CD4-positive, alpha-beta T cell (primary cell): ENCODE data around the gene F7. TPM values are rescaled to one million over a fixed set of nuclear protein-coding genes. Genes with fewer than 3 reads are reported as not detected.

Experiments used
- ATAC-seq: fragments of 200-7000 bp; cut with Tn5 transposase; one replicate; pipeline ENCODE4 v1.10.0; 2022; ENCODE audit warnings: mild to moderate bottlenecking; ENCODE audit not compliant: poor library complexity
- CTCF ChIA-PET: fragments of 350-600 bp; sonication (Branson Sonifier 250); formaldehyde crosslinking; loops from one replicate; lab custom pipeline; 2021; ENCODE audit warnings: antibody characterized with exemption, inconsistent platforms; lab: Charles Lee
- POLR2A ChIA-PET: fragments of 350-600 bp; sonication (Branson Sonifier 250); formaldehyde crosslinking; loops from one replicate; lab custom pipeline; 2021; ENCODE audit warnings: antibody characterized with exemption, inconsistent platforms; lab: Charles Lee
- DNase-seq, 14 experiments: peaks; one replicate each; pipeline ENCODE4 v3.0.0-alpha.2; 2013 to 2020; ENCODE audit warnings: mixed read lengths in 2 of 14
- H3K27ac ChIP-seq, 2 donors: one replicate each; pipeline versions ENCODE4 v1.5.1 to v1.7.0; 2013; ENCODE audit warnings: low read length in 2 of 2, low read depth in 1 of 2, mild to moderate bottlenecking in 1 of 2
- H3K27me3 ChIP-seq, 2 experiments: 1 replicate in 1 of 2; 2 replicates in 1 of 2; pipeline versions ENCODE4 v1.6.1 to v1.7.0; 2013; ENCODE audit warnings: low read length in 2 of 2, control low read depth in 1 of 2, mild to moderate bottlenecking in 1 of 2, moderate library complexity in 1 of 2; ENCODE audit not compliant: insufficient read depth in 2 of 2, control insufficient read depth in 1 of 2
- H3K36me3 ChIP-seq: one replicate; pipeline ENCODE4 v1.6.1; 2013; ENCODE audit warnings: low read length, control low read depth; ENCODE audit not compliant: insufficient read depth
- H3K4me1 ChIP-seq: one replicate; pipeline ENCODE4 v1.6.1; 2013; ENCODE audit warnings: low read length, control low read depth; ENCODE audit not compliant: insufficient read depth
- H3K4me3 ChIP-seq: one replicate; pipeline ENCODE4 v1.5.1; 2013; ENCODE audit warnings: mild to moderate bottlenecking, low read length, moderate library complexity
- H3K9me3 ChIP-seq, 2 experiments: 1 replicate in 1 of 2; 2 replicates in 1 of 2; pipeline versions ENCODE4 v1.6.1 to v1.7.0; 2013; ENCODE audit warnings: low read length in 2 of 2, mild to moderate bottlenecking in 2 of 2, control low read depth in 1 of 2, moderate library complexity in 1 of 2; ENCODE audit not compliant: control insufficient read depth in 1 of 2, insufficient read depth in 1 of 2
- H3K27ac Mint-ChIP-seq: one replicate; pipeline ENCODE4 v1.8.0; 2020; ENCODE audit warnings: mixed read lengths
- H3K27me3 Mint-ChIP-seq: one replicate; pipeline ENCODE4 v1.8.0; 2021; ENCODE audit warnings: mixed read lengths
- H3K36me3 Mint-ChIP-seq: one replicate; pipeline ENCODE4 v1.8.0; 2021; ENCODE audit warnings: low read depth, mixed read lengths
- H3K4me1 Mint-ChIP-seq: one replicate; pipeline ENCODE4 v1.8.0; 2021; ENCODE audit warnings: low read depth, mixed read lengths
- H3K4me3 Mint-ChIP-seq: one replicate; pipeline ENCODE4 v1.8.0; 2020; ENCODE audit warnings: mild to moderate bottlenecking, mixed read lengths
- H3K9me3 Mint-ChIP-seq: one replicate; pipeline ENCODE4 v1.8.0; 2020; ENCODE audit warnings: mixed read lengths
- CTCF ChIP-seq: fragments of 200-600 bp; IDR thresholded peaks from one replicate; pipeline ENCODE4 v1.8.0; 2022; ENCODE audit warnings: antibody characterized with exemption, mild to moderate bottlenecking
- intact Hi-C, 2 experiments: fragments of 100-400 bp; cut with DNase I in 1 of 2; cut with micrococcal nuclease in 1 of 2; formaldehyde crosslinking; loops; one replicate each; pipeline versions ENCODE4 v1.15.1 to v1.9.0; 2023 to 2025; cut with DNase I, micrococcal nuclease
- total RNA-seq, 174 experiments: library from RNA in 2 of 174; stranded (reverse) in 2 of 174; gene quantifications; one replicate each; pipeline ENCODE4 v1.2.3 and lab custom pipeline; 2021 to 2026

F7 gene
- total RNA-seq, 2 experiments from 2014 or later, result not detected

DNA sequence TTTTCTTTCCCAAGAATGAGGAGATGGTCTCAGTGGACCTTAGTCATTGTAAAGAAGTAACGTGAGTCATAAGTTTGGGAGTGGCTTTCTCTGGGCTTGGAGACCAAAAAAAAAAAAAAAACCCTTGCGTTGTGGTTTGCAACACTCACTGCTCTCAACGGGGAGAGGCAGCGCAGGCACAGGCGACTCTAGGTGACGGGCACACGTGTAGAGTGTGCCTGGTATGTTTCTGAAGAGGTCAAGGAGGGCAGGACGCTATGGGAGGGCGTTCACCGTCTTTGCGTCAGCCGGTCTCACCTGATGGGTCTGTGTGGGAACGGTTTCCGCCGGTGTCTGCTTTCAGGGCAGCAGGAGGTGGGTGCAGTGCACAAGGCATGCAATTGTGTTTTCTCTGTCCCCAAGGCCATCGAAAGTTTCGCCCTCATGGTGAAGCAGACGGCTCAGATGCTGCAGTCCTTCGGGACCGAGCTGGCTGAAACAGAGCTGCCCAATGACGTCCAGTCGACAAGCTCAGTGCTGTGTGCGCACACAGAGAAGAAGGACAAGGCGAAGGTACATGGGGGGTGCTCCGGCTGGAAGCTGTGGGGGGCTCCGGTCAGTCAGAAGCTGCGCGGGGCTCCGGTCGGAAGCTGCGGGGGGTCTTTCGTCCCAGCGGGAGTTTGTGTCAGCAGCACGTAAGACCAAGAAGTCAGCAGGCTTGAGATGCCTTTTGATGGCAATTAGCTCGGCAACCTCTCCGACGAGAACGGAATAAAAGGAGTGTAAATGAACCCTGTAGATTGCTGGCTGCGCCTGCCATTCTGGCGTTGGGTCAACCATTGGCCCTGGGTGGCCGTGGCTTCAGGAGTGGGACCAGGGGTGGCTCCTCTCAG is 40.8 kb upstream of the F7 start:
- Histone ChIP-seq H3K27me3 (no peaks in the 10 kb centered on the region), H3K27ac (no peak overlapping the region), H3K4me1 (no peaks in the 10 kb centered on the region), H3K4me3 (no peak overlapping the region), H3K36me3 (no peaks in the 10 kb centered on the region), H3K9me3 (peaks cover 0 to 2% of the 10 kb centered on the region in 2 experiments)
- ChIA-PET CTCF (no interaction called here), POLR2A (no interaction called here)
- Mint-ChIP-seq H3K27ac (no peak overlapping the region), H3K9me3 (no peaks in the 10 kb centered on the region), H3K4me1 (no peaks in the 10 kb centered on the region), H3K27me3 (no peaks in the 10 kb centered on the region), H3K4me3 (no peak overlapping the region), H3K36me3 (peaks cover 8% of the 10 kb centered on the region)
- DNase-seq (no peak), ATAC-seq (no peak)
- intact Hi-C loops, result no loop called here
- TF ChIP-seq CTCF, result no peak

DNA sequence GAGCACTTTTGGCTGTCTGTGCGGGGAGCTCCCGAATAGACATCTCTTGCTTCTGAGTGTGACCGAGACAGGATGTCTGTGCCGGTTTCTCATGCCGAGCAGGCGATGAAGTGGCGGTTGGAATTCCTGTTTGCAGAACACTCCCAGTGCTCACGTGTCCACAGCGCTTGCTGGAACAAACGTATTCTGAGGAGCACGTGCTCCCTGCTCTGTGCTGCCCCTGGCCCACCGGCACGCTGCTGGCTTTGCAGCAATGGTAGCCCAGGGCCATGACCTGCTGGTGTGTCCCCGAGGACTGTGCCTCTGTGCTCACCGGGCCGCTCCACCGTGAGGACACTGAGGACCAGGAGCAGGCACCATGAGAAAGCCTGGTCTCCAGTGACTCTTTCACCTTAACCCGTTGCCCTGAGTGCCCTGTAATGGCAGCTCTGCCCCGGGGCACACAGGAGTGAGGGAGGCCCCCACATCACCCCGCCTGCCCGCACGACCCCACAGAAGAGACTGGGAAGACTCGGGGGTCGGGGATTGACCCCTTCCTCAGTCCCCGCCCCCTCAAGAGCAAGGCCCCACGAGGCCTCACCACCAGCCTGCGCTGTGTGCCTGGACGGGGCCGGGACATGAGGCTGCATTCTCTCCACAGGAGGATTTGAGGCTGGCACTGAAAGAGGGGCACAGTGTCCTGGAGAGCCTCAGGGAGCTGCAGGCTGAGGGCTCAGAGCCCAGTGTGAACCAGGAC is 40.0 kb upstream of the F7 start:
- Mint-ChIP-seq H3K27me3 (no peaks in the 10 kb centered on the region), H3K27ac (no peak overlapping the region), H3K36me3 (peaks cover 12% of the 10 kb centered on the region), H3K9me3 (no peaks in the 10 kb centered on the region), H3K4me3 (no peak overlapping the region), H3K4me1 (no peaks in the 10 kb centered on the region)
- no peak overlapping the region for H3K27ac ChIP-seq
- H3K4me1 ChIP-seq, result no peaks in the 10 kb centered on the region
- TF ChIP-seq CTCF, result no peak
- ATAC-seq (no peak), DNase-seq (no peak)
- H3K9me3 ChIP-seq, result peaks cover 0 to 4% of the 10 kb centered on the region in 2 experiments
- H3K4me3 ChIP-seq, result no peak overlapping the region
- no peaks in the 10 kb centered on the region for H3K27me3 ChIP-seq
- ChIA-PET POLR2A (no interaction called here), CTCF (no interaction called here)
- intact Hi-C loops, result no loop called here
- H3K36me3 ChIP-seq, result peaks cover 3% of the 10 kb centered on the region

GRCh38 chr13:113066142-113066455 is 39.5 kb upstream of the F7 start:
- no peaks in the 10 kb centered on the region for H3K4me1 Mint-ChIP-seq
- CTCF ChIA-PET, result no interaction called here

More at GRCh38 chr13:113066142-113066455, 39.5 kb upstream of the F7 start:
- Mint-ChIP-seq H3K36me3 (peaks cover 17% of the 10 kb centered on the region), H3K4me3 (no peak overlapping the region), H3K27me3 (no peaks in the 10 kb centered on the region), H3K27ac (no peak overlapping the region), H3K9me3 (no peaks in the 10 kb centered on the region)
- Histone ChIP-seq H3K27ac (no peak overlapping the region), H3K36me3 (peaks cover 3% of the 10 kb centered on the region), H3K27me3 (no peaks in the 10 kb centered on the region), H3K9me3 (peaks cover 0 to 4% of the 10 kb centered on the region in 2 experiments), H3K4me1 (no peaks in the 10 kb centered on the region), H3K4me3 (no peak overlapping the region)
- intact Hi-C loops, result no loop called here
- no peak for TF ChIP-seq CTCF
- ATAC-seq (no peak), DNase-seq (no peak)
- POLR2A ChIA-PET, result no interaction called here
